Neural crest cell (in vitro differentiated cells): Measurements from ENCODE around the gene ZBTB14. TPM values are rescaled to one million over a fixed set of nuclear protein-coding genes. Genes with fewer than 3 reads are reported as not detected.

Experiments used
- DNase-seq: peaks from one replicate; pipeline ENCODE4 v3.0.0; 2021; ENCODE audit warnings: low read depth, mixed read lengths, low spot score
- H3K27ac Mint-ChIP-seq: one replicate; pipeline ENCODE4 v1.8.0; 2021; ENCODE audit warnings: mild to moderate bottlenecking, mixed read lengths; ENCODE audit not compliant: unreplicated experiment
- H3K27me3 Mint-ChIP-seq: 2 replicates; pipeline ENCODE4 v1.8.0; 2021; ENCODE audit warnings: low read depth, mild to moderate bottlenecking, mixed read lengths
- H3K36me3 Mint-ChIP-seq: 2 replicates; pipeline ENCODE4 v1.8.0; 2021; ENCODE audit warnings: low read depth, mild to moderate bottlenecking, mixed read lengths
- H3K4me1 Mint-ChIP-seq: 2 replicates; pipeline ENCODE4 v1.8.0; 2021; ENCODE audit warnings: mixed read lengths
- H3K4me3 Mint-ChIP-seq: one replicate; pipeline ENCODE4 v1.8.0; 2021; ENCODE audit warnings: mild to moderate bottlenecking, mixed read lengths
- H3K9me3 Mint-ChIP-seq: 2 replicates; pipeline ENCODE4 v1.8.0; 2021; ENCODE audit warnings: mixed read lengths
- CTCF ChIP-seq: fragments of 200-600 bp; sonication (generic); conservative IDR thresholded peaks from 2 replicates; pipeline ENCODE4 v1.5.0; 2021; ENCODE audit warnings: antibody characterized with exemption, mild to moderate bottlenecking
- total RNA-seq: library from RNA; stranded (reverse); gene quantifications from 2 replicates; pipeline ENCODE4 v1.2.1, GENCODE V29; 2021

The ZBTB14 gene
- total RNA-seq, 1 donor from 2014 or later: 21.9 TPM

GRCh38 chr18:5304232-5304631 lies 8.7 kb upstream of the ZBTB14 start:
- DNase-seq: no peak
- Mint-ChIP-seq H3K9me3 (no peaks in the 10 kb centered on the region), H3K4me3 (no peak overlapping the region), H3K27ac (no peak overlapping the region), H3K4me1 (peaks cover 4% of the 10 kb centered on the region), H3K36me3 (no peaks in the 10 kb centered on the region), H3K27me3 (peaks cover 19% of the 10 kb centered on the region)
- TF ChIP-seq CTCF: no peak

- Mint-ChIP-seq H3K36me3 (no peaks in the 10 kb centered on the region), H3K27me3 (peaks cover 20% of the 10 kb centered on the region), H3K4me1 (peaks cover 8% of the 10 kb centered on the region), H3K27ac (no peak overlapping the region), H3K4me3 (no peak overlapping the region), H3K9me3 (no peaks in the 10 kb centered on the region)
- no peak for TF ChIP-seq CTCF
- no peak for DNase-seq
These were observed 8.1 kb upstream of the ZBTB14 start for GRCh38 chr18:5303636-5304035.

GRCh38 chr18:5302606-5303005 lies 7.1 kb upstream of the ZBTB14 start:
- Mint-ChIP-seq H3K27ac (no peak overlapping the region), H3K27me3 (peaks cover 21% of the 10 kb centered on the region), H3K4me3 (no peak overlapping the region), H3K4me1 (peaks cover 18% of the 10 kb centered on the region), H3K9me3 (no peaks in the 10 kb centered on the region), H3K36me3 (no peaks in the 10 kb centered on the region)
- no peak for TF ChIP-seq CTCF
- DNase-seq: no peak

- Mint-ChIP-seq H3K9me3 (no peaks in the 10 kb centered on the region), H3K4me3 (no peak overlapping the region), H3K36me3 (no peaks in the 10 kb centered on the region), H3K27me3 (peaks cover 23% of the 10 kb centered on the region), H3K27ac (no peak overlapping the region), H3K4me1 (peaks cover 29% of the 10 kb centered on the region)
- no peak for DNase-seq
- no peak for TF ChIP-seq CTCF
These were observed 5.0 kb upstream of the ZBTB14 start for GRCh38 chr18:5300476-5301010.

GRCh38 chr18:5298156-5298852 lies 2.8 kb upstream of the ZBTB14 start:
- H3K4me1 Mint-ChIP-seq: peaks cover 34% of the 10 kb centered on the region
- H3K9me3 Mint-ChIP-seq: no peaks in the 10 kb centered on the region
- no peak overlapping the region for H3K27ac Mint-ChIP-seq
- peak overlapping the region; percentile 52 for H3K4me3 Mint-ChIP-seq
- no peaks in the 10 kb centered on the region for H3K36me3 Mint-ChIP-seq
- no peak for TF ChIP-seq CTCF
- peak; percentile 4 for DNase-seq
- H3K27me3 Mint-ChIP-seq: peaks cover 15% of the 10 kb centered on the region
